KMS-11 (cell line): ENCODE data around the gene C9orf153.
A peak's percentile ranks its signal among the peaks of the same experiment; 100 is the strongest.

Source experiments
- H2AFZ ChIP-seq: fragments of 200-600 bp; sonication (generic); 2 replicates; pipeline ENCODE4 v1.6.1; 2016; ENCODE audit warnings: antibody characterized with exemption, mixed run types, low read depth
- H3K27ac ChIP-seq: fragments of 200-600 bp; sonication (generic); 2 replicates; pipeline ENCODE4 v1.6.1; 2016; ENCODE audit warnings: mild to moderate bottlenecking, mixed run types
- H3K27me3 ChIP-seq: fragments of 200-600 bp; sonication (generic); 2 replicates; pipeline ENCODE4 v1.6.1; 2017; ENCODE audit warnings: mild to moderate bottlenecking, low read depth, mixed run types, moderate library complexity; ENCODE audit not compliant: insufficient read depth
- H3K36me3 ChIP-seq: fragments of 200-600 bp; sonication (generic); 2 replicates; pipeline ENCODE4 v1.6.1; 2017; ENCODE audit warnings: mild to moderate bottlenecking, mixed run types; ENCODE audit not compliant: insufficient read depth
- H3K4me1 ChIP-seq: fragments of 200-600 bp; sonication (generic); 2 replicates; pipeline ENCODE4 v1.6.1; 2016; ENCODE audit warnings: mild to moderate bottlenecking, low read depth, mixed run types; ENCODE audit not compliant: poor library complexity, severe bottlenecking
- H3K4me2 ChIP-seq: fragments of 200-600 bp; sonication (generic); 2 replicates; pipeline ENCODE4 v1.7.0; 2016; ENCODE audit warnings: mild to moderate bottlenecking, mixed run types
- H3K4me3 ChIP-seq: fragments of 200-600 bp; sonication (generic); IDR thresholded peaks from 2 replicates; pipeline ENCODE4 v1.6.1; 2017; ENCODE audit warnings: low read depth, low read length, mixed read lengths; ENCODE audit not compliant: insufficient read depth
- H3K79me2 ChIP-seq: fragments of 200-600 bp; sonication (generic); 2 replicates; pipeline ENCODE4 v1.6.1; 2016; ENCODE audit warnings: low read depth, mixed run types; ENCODE audit not compliant: insufficient read depth
- H3K9ac ChIP-seq: fragments of 200-600 bp; sonication (generic); 2 replicates; pipeline ENCODE4 v1.6.1; 2016; ENCODE audit warnings: mild to moderate bottlenecking, mixed run types
- H4K20me1 ChIP-seq: fragments of 200-600 bp; sonication (generic); 2 replicates; pipeline ENCODE4 v1.6.1; 2016; ENCODE audit warnings: mild to moderate bottlenecking, mixed run types; ENCODE audit not compliant: insufficient read depth
- CTCF ChIP-seq: fragments of 200-600 bp; sonication (generic); conservative IDR thresholded peaks from 2 replicates; pipeline ENCODE4 v1.6.1; 2017; ENCODE audit warnings: low read depth, mild to moderate bottlenecking, antibody characterized with exemption, low read length, moderate library complexity, mixed read lengths

The C9orf153 gene

GRCh38 chr9:86287013-86287412 is 27.6 kb upstream of the C9orf153 start:
- H3K9ac ChIP-seq: no peak overlapping the region

GRCh38 chr9:86286278-86286677 is 26.8 kb upstream of the C9orf153 start:
- H3K27ac ChIP-seq: no peak overlapping the region
- no peak overlapping the region for H3K9ac ChIP-seq
- H3K27me3 ChIP-seq: no peaks in the 10 kb centered on the region
- no peaks in the 10 kb centered on the region for H4K20me1 ChIP-seq
- no peak overlapping the region for H2AFZ ChIP-seq
- peaks cover 5% of the 10 kb centered on the region for H3K79me2 ChIP-seq
- peaks cover 30% of the 10 kb centered on the region for H3K4me1 ChIP-seq
- TF ChIP-seq CTCF: no peak
- 0 out of 2 replicates have a peak, but pooled peaks cover 4% of the 10 kb centered on the region for H3K36me3 ChIP-seq
- H3K4me3 ChIP-seq: no peak overlapping the region
- H3K4me2 ChIP-seq: no peak overlapping the region

More at GRCh38 chr9:86287013-86287412, 27.6 kb upstream of the C9orf153 start:
- no peaks in the 10 kb centered on the region for H3K79me2 ChIP-seq
- no peak overlapping the region for H3K4me2 ChIP-seq
- no peaks in the 10 kb centered on the region for H4K20me1 ChIP-seq
- no peaks in the 10 kb centered on the region for H3K27me3 ChIP-seq
- no peak; the same call in 1 of the 2 replicates for TF ChIP-seq CTCF
- no peak overlapping the region for H3K27ac ChIP-seq
- H3K4me1 ChIP-seq: peaks cover 30% of the 10 kb centered on the region
- no peak overlapping the region for H2AFZ ChIP-seq
- H3K36me3 ChIP-seq: 0 out of 2 replicates have a peak, but pooled peaks cover 4% of the 10 kb centered on the region
- H3K4me3 ChIP-seq: no peak overlapping the region

GRCh38 chr9:86285261-86285660 is 25.8 kb upstream of the C9orf153 start:
- Histone ChIP-seq H3K79me2 (peaks cover 15% of the 10 kb centered on the region), H2AFZ (no peak overlapping the region), H3K27ac (peak overlapping the region; percentile 20; the same call in 1 of the 2 replicates), H3K9ac (no peak overlapping the region), H3K4me2 (no peak overlapping the region; the same call in 1 of the 2 replicates), H3K27me3 (no peaks in the 10 kb centered on the region), H3K4me3 (no peak overlapping the region), H3K4me1 (peaks cover 41% of the 10 kb centered on the region), H4K20me1 (no peaks in the 10 kb centered on the region), H3K36me3 (0 out of 2 replicates have a peak, but pooled peaks cover 4% of the 10 kb centered on the region)
- TF ChIP-seq CTCF: no peak

- Histone ChIP-seq H3K4me1 (peaks cover 49% of the 10 kb centered on the region), H3K79me2 (peaks cover 35% of the 10 kb centered on the region), H3K27me3 (no peaks in the 10 kb centered on the region), H4K20me1 (no peaks in the 10 kb centered on the region), H3K4me2 (peak overlapping the region; percentile 57), H3K9ac (peak overlapping the region; percentile 90), H3K36me3 (0 out of 2 replicates have a peak, but pooled peaks cover 3% of the 10 kb centered on the region), H3K27ac (peak overlapping the region; percentile 92), H2AFZ (peak overlapping the region; percentile 67), H3K4me3 (no peak overlapping the region)
- no peak for TF ChIP-seq CTCF
Measured at GRCh38 chr9:86282979-86283535, 23.6 kb upstream of the C9orf153 start.
